NOMO-1 treated with DMSO at 0.1 percent for 48 hours (cell line): ENCODE data around the gene MTARC2.

Experiments
- DNase-seq: peaks from one replicate; lab custom pipeline; 2025; ENCODE audit not compliant: unreplicated experiment; lab: John Stamatoyannopoulos, UW

MTARC2 gene

GRCh38 chr1:220797044-220797443 is 48.9 kb downstream of the MTARC2 start:
- no peak for DNase-seq

DNA sequence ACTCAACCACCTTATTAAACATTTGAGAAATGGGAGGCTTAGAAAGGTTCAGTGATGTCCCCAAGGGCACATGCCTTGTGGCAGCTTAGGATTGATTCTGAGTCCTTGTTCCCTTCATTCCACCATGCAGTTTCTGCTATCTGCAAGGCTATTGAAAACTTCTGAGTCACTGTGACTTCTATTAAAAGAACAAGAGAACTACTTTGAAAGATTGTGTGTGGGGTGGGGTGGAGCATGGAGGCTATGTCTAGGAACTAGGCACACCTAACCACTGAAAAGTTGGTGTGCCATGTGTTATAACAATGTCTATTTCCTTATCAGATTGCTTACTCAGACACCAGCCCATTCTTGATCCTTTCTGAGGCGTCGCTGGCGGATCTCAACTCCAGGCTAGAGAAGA is 49.4 kb downstream of the MTARC2 start:
- no peak for DNase-seq

DNA sequence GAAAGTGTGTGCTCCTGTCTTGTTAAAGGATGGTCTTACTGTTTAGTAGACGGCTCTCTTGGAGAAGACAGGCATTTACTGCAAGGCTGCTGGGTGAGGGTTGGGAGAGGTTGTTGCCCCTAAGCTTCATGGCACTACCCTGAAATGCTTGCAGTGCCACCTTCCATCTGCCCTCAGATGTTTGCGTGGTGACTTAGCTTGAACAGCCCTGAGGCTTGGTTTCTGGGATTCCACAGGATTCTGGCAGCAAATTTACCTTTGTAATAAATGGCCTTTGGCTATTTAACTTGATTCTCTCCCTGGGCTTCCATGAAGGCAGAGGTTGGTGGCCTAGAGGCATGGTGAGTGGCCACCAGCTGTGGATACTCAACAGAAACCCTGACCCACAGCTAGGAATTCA is 50.2 kb downstream of the MTARC2 start:
- no peak for DNase-seq

GRCh38 chr1:220800262-220800661 is 52.1 kb downstream of the MTARC2 start:
- no peak for DNase-seq

- DNase-seq, result peak; percentile 19
Observed at GRCh38 chr1:220803401-220804201, 55.5 kb downstream of the MTARC2 start.

DNA sequence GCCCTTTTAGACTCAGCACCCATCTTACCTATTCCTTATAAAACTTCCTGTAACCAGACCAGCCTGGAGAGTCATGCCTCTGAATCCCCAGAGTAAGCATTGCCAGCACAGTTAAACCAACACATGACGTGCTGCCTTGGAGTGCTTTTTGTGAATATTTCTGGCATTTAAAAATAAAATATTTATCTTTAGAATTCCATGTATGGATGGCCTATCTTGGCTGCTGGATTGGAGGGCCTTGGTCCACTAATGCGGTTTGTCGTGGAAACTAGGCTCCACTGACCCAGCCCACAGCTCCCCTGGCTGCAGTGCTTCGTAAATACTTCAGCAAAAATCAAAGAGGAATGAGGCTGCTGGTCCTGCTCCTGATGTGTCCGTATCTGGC is 56.1 kb downstream of the MTARC2 start:
- DNase-seq, result no peak

- DNase-seq, result no peak
Observed at GRCh38 chr1:220806408-220806807, 58.3 kb downstream of the MTARC2 start.

- no peak for DNase-seq
Observed at GRCh38 chr1:220807726-220808125, 59.6 kb downstream of the MTARC2 start.

GRCh38 chr1:220808345-220809186 is 60.4 kb downstream of the MTARC2 start:
- DNase-seq, result no peak

GRCh38 chr1:220809187-220809550 is 61.0 kb downstream of the MTARC2 start:
- DNase-seq, result no peak

DNA sequence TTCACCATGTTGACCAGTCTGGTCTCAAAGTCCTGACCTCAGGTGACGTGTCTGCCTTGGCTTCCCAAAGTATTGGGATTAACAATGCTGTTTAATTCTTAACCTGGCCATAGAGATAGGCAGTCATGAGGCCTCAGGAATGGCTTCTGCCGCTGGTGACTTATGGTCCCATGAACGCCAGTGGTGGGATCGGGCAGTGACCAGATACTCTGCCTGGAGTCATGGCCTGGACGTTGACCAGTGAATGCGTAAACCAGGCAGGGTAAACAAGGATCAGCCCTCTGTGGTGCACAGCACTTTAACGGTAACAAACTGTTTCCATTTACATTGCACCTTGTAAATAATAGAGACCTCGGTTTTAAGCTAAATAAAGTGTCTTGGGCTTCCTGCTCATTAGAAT is 61.6 kb downstream of the MTARC2 start:
- no peak for DNase-seq

DNA sequence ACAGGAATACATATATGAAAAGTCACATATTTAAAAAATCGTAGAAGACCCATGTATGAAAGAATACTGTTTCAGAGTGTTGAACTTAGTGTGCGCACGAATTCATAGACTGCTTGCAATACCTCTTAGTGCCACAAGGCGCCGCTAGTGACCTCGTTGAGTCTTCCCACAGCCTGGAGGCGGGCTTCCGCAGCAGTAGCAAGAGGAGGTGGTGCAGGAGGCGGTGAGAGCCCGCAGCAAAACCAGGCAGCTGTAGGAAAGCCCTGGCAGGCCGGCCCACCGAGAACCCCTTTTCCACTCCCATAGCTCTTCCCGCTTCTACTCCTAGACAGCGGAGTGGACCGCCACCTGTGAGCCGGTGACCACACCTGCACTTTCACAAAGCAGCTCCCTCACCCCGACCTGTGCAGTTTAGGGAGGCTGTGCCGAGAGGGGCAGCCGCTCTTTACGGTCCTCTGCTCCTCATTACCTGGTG is 62.1 kb downstream of the MTARC2 start:
- DNase-seq, result peak; percentile 51

DNA sequence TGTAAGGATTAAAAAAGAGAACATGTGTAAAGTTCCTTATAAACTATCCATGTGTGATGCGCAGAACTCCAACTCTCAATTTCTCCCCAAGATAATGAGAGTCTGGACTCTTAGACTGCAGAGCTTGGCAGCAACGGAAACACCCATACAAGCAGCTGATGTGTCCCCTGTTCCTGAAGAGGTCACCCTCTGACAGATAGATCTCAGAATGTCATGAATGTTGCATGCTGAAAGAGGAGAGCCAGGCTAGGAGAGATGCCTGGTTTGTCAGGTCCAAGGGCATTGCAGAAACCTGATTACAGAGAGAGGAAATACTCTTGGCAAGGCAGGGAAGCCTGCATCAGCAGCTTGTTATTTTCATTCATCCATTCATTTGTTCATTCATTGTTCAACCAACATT is 62.8 kb downstream of the MTARC2 start:
- DNase-seq, result no peak

DNA sequence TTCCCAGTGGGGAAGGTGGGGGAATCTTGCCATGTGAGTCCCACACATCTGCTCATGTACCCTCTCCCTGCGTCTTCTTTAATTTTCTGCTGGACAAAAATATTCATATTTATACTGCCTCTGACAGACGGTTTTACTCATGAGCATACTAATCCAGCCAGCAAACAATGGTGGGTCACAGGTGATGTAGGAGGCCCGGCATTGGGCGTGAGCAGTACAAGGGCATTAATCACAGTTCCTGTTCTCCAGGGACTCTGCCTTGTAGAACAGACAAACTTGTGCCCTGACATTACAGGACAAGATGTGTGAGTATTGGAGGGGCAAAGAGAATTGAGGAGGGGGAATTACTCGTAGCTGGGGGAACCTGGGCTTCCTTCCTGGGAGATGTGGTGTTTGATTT is 63.6 kb downstream of the MTARC2 start:
- no peak for DNase-seq

- DNase-seq, result no peak
Observed at GRCh38 chr1:220812308-220812707, 64.2 kb downstream of the MTARC2 start.

- no peak for DNase-seq
Observed at GRCh38 chr1:220813013-220813412, 64.9 kb downstream of the MTARC2 start.

GRCh38 chr1:220815409-220815808 is 67.3 kb downstream of the MTARC2 start:
- DNase-seq, result no peak

DNA sequence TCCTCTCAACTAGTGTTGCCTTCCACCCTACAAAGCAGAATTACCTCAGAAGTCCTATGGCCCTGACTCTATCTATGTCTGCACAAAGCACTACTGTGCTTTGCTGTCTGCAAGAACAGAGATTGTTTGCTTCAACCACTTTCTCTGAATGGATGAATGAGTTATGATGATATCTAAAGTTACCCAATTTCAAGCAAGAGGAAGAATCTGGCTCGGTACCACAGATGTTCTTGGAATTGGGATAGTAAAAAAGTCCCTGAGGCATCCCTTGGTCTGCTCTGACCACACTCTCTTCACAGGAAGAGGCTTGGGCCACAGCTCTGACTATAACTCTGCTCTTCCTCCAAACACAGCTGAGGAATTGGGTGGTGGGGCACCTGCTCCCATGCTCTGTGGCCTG is 69.8 kb downstream of the MTARC2 start:
- no peak for DNase-seq

GRCh38 chr1:220818421-220819173 is 70.5 kb downstream of the MTARC2 start:
- no peak for DNase-seq

GRCh38 chr1:220819467-220820026 is 71.4 kb downstream of the MTARC2 start:
- DNase-seq, result no peak
